HepG2 (cell line): ENCODE results near the gene NUDT9. TPM values are rescaled to one million over a fixed set of nuclear protein-coding genes. Genes with fewer than 3 reads are reported as not detected.
A peak's percentile ranks its signal among the peaks of the same experiment; 100 is the strongest.

Source experiments
- ATAC-seq: fragments of 200-7000 bp; cut with Tn5 transposase; 3 replicates; pipeline ENCODE4 v1.9.1; 2020; ENCODE audit warnings: mild to moderate bottlenecking, moderate library complexity
- BruUV-seq: library from RNA; stranded (reverse); fragments of 400-500 nt; replicated peaks from 2 replicates; lab custom pipeline; 2021; lab: Mats Ljungman, UMichigan
- CTCF ChIA-PET: fragments of 300-600 bp; formaldehyde crosslinking; extraction: SDS; loops from one replicate; lab custom pipeline; 2021; ENCODE audit warnings: low total read pairs, inconsistent platforms, low intra/inter-chr PET ratio; lab: Yijun Ruan, JAX
- POLR2A ChIA-PET: fragments of 350-600 bp; sonication (Branson Sonifier 250); formaldehyde crosslinking; loops from one replicate; lab custom pipeline; 2020; ENCODE audit warnings: antibody characterized with exemption, inconsistent platforms; lab: Yijun Ruan, JAX
- DNase-seq: peaks from one replicate; pipeline ENCODE4 v3.0.0-alpha.2; 2015; ENCODE audit warnings: low spot score
- FAIRE-seq: peaks from 3 replicates; lab custom pipeline; 2011; peaks lifted over from hg19 to GRCh38; lab: Jason Lieb, UNC
- H2AFZ ChIP-seq: one replicate; pipeline ENCODE4 v1.6.1; 2011; ENCODE audit warnings: low read length, inconsistent platforms
- H3K27ac ChIP-seq: fragments of 300-600 bp; 3 replicates; pipeline ENCODE4 v1.8.0; 2011; ENCODE audit warnings: mixed run types, mild to moderate bottlenecking, mixed read lengths, low read length, inconsistent platforms; ENCODE audit not compliant: insufficient read depth; ENCODE audit errors: extremely low read length
- H3K27me3 ChIP-seq, 2 experiments: fragments of 200-600 bp in 1 of 2; 2 replicates in 1 of 2; 3 replicates in 1 of 2; pipeline versions ENCODE4 v1.6.0 to v1.8.0; 2011; ENCODE audit warnings: low read length in 2 of 2, mild to moderate bottlenecking in 2 of 2, moderate library complexity in 2 of 2, inconsistent platforms in 1 of 2; ENCODE audit not compliant: insufficient read depth in 2 of 2, control insufficient read depth in 1 of 2
- H3K36me3 ChIP-seq, 2 experiments: fragments of 200-600 bp in 1 of 2; replicated peaks in 1 of 2; 2 replicates in 1 of 2; 3 replicates in 1 of 2; pipeline versions ENCODE4 v1.5.1 to v1.8.0; 2011; ENCODE audit warnings: low read length in 2 of 2, inconsistent platforms in 1 of 2; ENCODE audit not compliant: insufficient read depth in 2 of 2, control insufficient read depth in 1 of 2
- H3K4me1 ChIP-seq: 2 replicates; pipeline ENCODE4 v1.5.1; 2012; ENCODE audit warnings: low read length, inconsistent platforms; ENCODE audit not compliant: insufficient read depth
- H3K4me2 ChIP-seq: 2 replicates; pipeline ENCODE4 v1.6.0; 2011; ENCODE audit warnings: low read depth, low read length, inconsistent platforms
- H3K4me3 ChIP-seq, 3 experiments: fragments of 200-600 bp in 1 of 3; sonication (generic), shearing (Covaris generic) in 1 of 3; replicated peaks in 1 of 3; 2 replicates each; pipeline ENCODE4 v1.5.1; 2011 to 2016; ENCODE audit warnings: low read length in 3 of 3, inconsistent platforms in 2 of 3, low read depth in 2 of 3, mild to moderate bottlenecking in 2 of 3, control low read depth in 1 of 3, mixed read lengths in 1 of 3; ENCODE audit not compliant: insufficient read depth in 1 of 3
- H3K79me2 ChIP-seq: one replicate; pipeline ENCODE4 v1.6.1; 2011; ENCODE audit warnings: low read length, inconsistent platforms; ENCODE audit not compliant: insufficient read depth
- H3K9ac ChIP-seq: 2 replicates; pipeline ENCODE4 v1.6.0; 2011; ENCODE audit warnings: mild to moderate bottlenecking, low read depth, low read length, inconsistent platforms; ENCODE audit not compliant: insufficient read depth
- H3K9me3 ChIP-seq: 2 replicates; pipeline ENCODE4 v1.5.1; 2012; ENCODE audit warnings: mild to moderate bottlenecking, low read length
- H4K20me1 ChIP-seq: 2 replicates; pipeline ENCODE4 v1.6.0; 2011; ENCODE audit warnings: inconsistent platforms, mild to moderate bottlenecking, low read length, moderate library complexity; ENCODE audit not compliant: insufficient read depth
- FOXA1 ChIP-seq, 2 experiments: fragments of 450-650 bp in 1 of 2; sonication (generic) in 1 of 2; formaldehyde crosslinking in 1 of 2; IDR thresholded peaks; 2 replicates each; pipeline versions ENCODE4 v1.4.0 to v1.6.1; 2016 to 2020; ENCODE audit warnings: missing genetic modification reagents in 1 of 2
- FOXA3 ChIP-seq: IDR thresholded peaks from 2 replicates; pipeline ENCODE4 v1.6.1; 2016; ENCODE audit warnings: missing genetic modification reagents, missing compliant biosample characterization
- GATAD2A ChIP-seq: IDR thresholded peaks from 2 replicates; pipeline ENCODE4 v1.6.1; 2016
- ZNF614 ChIP-seq: IDR thresholded peaks from 2 replicates; pipeline ENCODE4 v1.6.1; 2018; ENCODE audit warnings: missing biosample characterization, missing genetic modification reagents, inconsistent platforms, borderline replicate concordance
- WGBS: methylation state at CpG from one replicate; pipeline ENCODE4 v1.1.6; 2017; ENCODE audit warnings: low lambda C conversion rate; 5-methylcytosine and 5-hydroxymethylcytosine counted together
- in situ Hi-C: cut with HindIII; loops from 2 replicates; pipeline ENCODE4 v1.10.0; 2017; ENCODE audit warnings: low pct_unique_long_range_greater_than_20kb; ENCODE audit not compliant: extremely low pct_ligation_motif_present
- intact Hi-C: fragments of 100-400 bp; cut with micrococcal nuclease; formaldehyde crosslinking; loops from one replicate; pipeline ENCODE4 v1.10.0; 2022; ENCODE audit not compliant: unreplicated experiment
- polyA plus RNA-seq, 8 experiments: library from polyadenylated mRNA; depleted of rRNA in 3 of 8; stranded (reverse) in 7 of 8; unstranded in 1 of 8; fragments of >200 nt; fragmentation: Illumina TruSeq in 4 of 8; extraction: Trizol in 4 of 8; gene quantifications; 2 replicates each; pipeline versions ENCODE4 v1.2.1 to v1.2.3, GENCODE V29; 2011 to 2016; ENCODE audit warnings: low read depth in 4 of 8, missing spikeins in 1 of 8, mixed read lengths in 1 of 8; ENCODE audit not compliant: insufficient read depth in 1 of 8
- total RNA-seq, 5 experiments: library from RNA; depleted of rRNA; stranded (reverse); fragments of >200 nt; fragmentation: Illumina TruSeq; extraction: Trizol; gene quantifications; 2 replicates each; pipeline ENCODE4 v1.2.3, GENCODE V29; 2016; ENCODE audit warnings: low read depth in 1 of 5
- TF ChIP-seq, protein P1 (sequence below): sonication (generic); formaldehyde crosslinking; IDR thresholded peaks from 2 replicates; pipeline ENCODE4 v1.4.0; 2020; ENCODE audit warnings: missing genetic modification reagents, mild to moderate bottlenecking, borderline replicate concordance
- TF ChIP-seq, protein P2 (sequence below): IDR thresholded peaks from 2 replicates; pipeline ENCODE4 v1.6.1; 2016; ENCODE audit warnings: control low read depth

The NUDT9 gene
- total and polyA plus RNA-seq, 2 of the 13 experiments (the other 11 are each of a cell fraction or from before 2014, with no cell fraction given): 10.4 to 12.3 TPM

DNA sequence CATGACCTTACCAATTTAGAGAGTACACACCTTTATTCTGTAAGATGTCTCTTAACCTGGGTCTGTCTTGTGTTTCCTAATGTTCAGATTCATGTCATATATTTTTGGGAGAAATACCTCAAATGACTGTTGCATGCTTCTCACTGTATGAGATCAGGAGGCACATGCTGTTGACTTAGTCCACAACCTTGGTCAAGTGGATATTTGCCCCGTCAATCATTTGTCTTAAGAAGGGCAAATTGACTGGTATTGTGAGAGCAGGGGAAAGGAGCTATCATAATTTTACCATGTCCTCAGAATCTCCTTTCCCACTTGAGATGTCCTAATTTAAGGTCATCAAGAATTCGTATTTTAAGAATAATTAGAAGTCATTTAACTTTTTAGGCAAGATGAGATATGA is 11.0 kb downstream of the NUDT9 start:
- POLR2A ChIA-PET: no interaction called here
- Histone ChIP-seq H3K4me1 (peaks cover 21% of the 10 kb centered on the region), H3K9ac (no peak overlapping the region), H3K4me3 (no peak overlapping the region), H3K27ac (no peak overlapping the region), H3K27me3 (no peaks in the 10 kb centered on the region), H4K20me1 (no peaks in the 10 kb centered on the region), H3K9me3 (no peaks in the 10 kb centered on the region), H3K79me2 (peaks cover 51% of the 10 kb centered on the region), H2AFZ (no peak overlapping the region), H3K4me2 (no peak overlapping the region), H3K36me3 (peaks cover 1 to 14% of the 10 kb centered on the region in 2 experiments; a peak in 2 of 5 replicates)
- ATAC-seq (no peak), FAIRE-seq (no peak), DNase-seq (no peak)
- TF ChIP-seq, protein P1, sequence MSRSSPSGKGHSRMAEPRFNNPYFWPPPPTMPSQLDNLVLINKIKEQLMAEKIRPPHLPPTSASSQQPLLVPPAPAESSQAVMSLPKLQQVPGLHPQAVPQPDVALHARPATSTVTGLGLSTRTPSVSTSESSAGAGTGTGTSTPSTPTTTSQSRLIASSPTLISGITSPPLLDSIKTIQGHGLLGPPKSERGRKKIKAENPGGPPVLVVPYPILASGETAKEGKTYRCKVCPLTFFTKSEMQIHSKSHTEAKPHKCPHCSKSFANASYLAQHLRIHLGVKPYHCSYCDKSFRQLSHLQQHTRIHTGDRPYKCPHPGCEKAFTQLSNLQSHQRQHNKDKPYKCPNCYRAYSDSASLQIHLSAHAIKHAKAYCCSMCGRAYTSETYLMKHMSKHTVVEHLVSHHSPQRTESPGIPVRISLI (CRISPR knock-in tag): no peak
- TF ChIP-seq, protein P2, sequence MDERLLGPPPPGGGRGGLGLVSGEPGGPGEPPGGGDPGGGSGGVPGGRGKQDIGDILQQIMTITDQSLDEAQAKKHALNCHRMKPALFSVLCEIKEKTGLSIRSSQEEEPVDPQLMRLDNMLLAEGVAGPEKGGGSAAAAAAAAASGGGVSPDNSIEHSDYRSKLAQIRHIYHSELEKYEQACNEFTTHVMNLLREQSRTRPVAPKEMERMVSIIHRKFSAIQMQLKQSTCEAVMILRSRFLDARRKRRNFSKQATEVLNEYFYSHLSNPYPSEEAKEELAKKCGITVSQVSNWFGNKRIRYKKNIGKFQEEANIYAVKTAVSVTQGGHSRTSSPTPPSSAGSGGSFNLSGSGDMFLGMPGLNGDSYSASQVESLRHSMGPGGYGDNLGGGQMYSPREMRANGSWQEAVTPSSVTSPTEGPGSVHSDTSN (CRISPR knock-in tag): peak; percentile 53; the same call in 1 of the 2 replicates
- TF ChIP-seq GATAD2A (CRISPR knock-in tag) (0 out of 2 replicates have a peak, but pooled peaks have one; percentile 15), ZNF614 (CRISPR knock-in tag) (no peak), FOXA1 (IDR thresholded peaks at IDR 0.05) (no peak), FOXA1 (CRISPR knock-in tag; IDR thresholded peaks at IDR 0.05) (peak; percentile 51; the same call in 1 of the 2 replicates), FOXA3 (CRISPR knock-in tag) (0 out of 2 replicates have a peak, but pooled peaks have one; percentile 17)
- intact Hi-C loops: no loop called here
- 90% methylated on average over 2 of the region's 2 CpGs for WGBS
- in situ Hi-C loops: loop anchor here (10.0 kb wide), 1 partner anchor 49 kb away; no protein-coding TSS in a partner anchor
- CTCF ChIA-PET: no interaction called here
- no TSS peak for BruUV-seq
